OCI-M2 (cell line): ENCODE measurements around the gene RMC1.

Experiments used
- DNase-seq: peaks from one replicate; lab custom pipeline; 2025; ENCODE audit not compliant: unreplicated experiment; lab: John Stamatoyannopoulos, UW

RMC1 gene

GRCh38 chr18:23580677-23581367 is 77.5 kb downstream of the RMC1 start:
- no peak for DNase-seq
